Retinal pigment epithelial cell (primary cell): Measurements from ENCODE around the gene C12orf57.

Experiments used
- DNase-seq: peaks from one replicate; pipeline ENCODE4 v3.0.0-alpha.2; 2010; ENCODE audit warnings: low read depth
- H3K4me3 ChIP-seq: 2 replicates; pipeline ENCODE4 v1.5.1; 2011; ENCODE audit warnings: mild to moderate bottlenecking, low read length, control low read depth, moderate library complexity
- CTCF ChIP-seq: conservative IDR thresholded peaks from 2 replicates; pipeline ENCODE4 v1.5.1; 2011; ENCODE audit warnings: low read depth, low read length, control low read depth, inconsistent platforms

The C12orf57 gene

DNA sequence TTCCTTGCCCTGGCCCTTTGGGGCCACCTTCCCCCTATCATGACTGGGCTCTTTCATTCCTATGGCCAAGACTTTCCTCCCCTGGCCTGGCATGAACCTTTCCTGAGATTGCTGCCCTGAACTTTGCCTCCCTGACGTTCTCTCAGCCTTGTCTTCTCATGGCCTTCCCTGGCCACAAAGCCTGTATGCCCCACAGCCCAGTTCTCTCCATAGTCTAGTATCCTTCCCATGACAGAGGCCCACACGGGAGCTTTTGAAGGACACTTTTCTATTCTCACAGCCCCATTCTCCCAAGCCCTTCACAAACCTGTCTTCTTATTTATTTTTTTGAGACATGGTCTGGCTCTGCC is 4.7 kb upstream of the C12orf57 start:
- no peak overlapping the region for H3K4me3 ChIP-seq
- DNase-seq = no peak
- no peak for TF ChIP-seq CTCF

- TF ChIP-seq CTCF = no peak
- no peak for DNase-seq
- H3K4me3 ChIP-seq = no peak overlapping the region
Measured at GRCh38 chr12:6941267-6941666, 2.6 kb upstream of the C12orf57 start.

- DNase-seq = no peak
- no peak overlapping the region for H3K4me3 ChIP-seq
- TF ChIP-seq CTCF = no peak
Measured at GRCh38 chr12:6941782-6942181, 2.0 kb upstream of the C12orf57 start.

DNA sequence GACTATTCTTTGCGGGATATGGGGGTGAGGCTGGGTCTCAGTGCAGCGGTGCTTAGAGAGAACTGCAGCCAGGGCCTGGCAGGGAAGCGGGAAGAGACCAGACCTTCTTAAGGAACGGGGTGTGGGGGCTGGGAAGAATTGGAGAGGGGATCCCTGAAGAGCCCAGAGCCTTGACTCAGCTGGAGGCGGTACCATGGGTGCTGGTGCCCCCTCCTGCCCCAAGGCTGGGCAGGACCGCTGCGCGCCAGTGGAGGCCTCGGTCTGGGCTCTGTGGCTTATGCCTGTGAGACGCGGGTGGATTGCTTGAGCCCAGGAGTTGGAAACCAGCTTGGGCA is 1.5 kb upstream of the C12orf57 start:
- no peak for TF ChIP-seq CTCF
- no peak overlapping the region for H3K4me3 ChIP-seq
- DNase-seq = no peak

DNA sequence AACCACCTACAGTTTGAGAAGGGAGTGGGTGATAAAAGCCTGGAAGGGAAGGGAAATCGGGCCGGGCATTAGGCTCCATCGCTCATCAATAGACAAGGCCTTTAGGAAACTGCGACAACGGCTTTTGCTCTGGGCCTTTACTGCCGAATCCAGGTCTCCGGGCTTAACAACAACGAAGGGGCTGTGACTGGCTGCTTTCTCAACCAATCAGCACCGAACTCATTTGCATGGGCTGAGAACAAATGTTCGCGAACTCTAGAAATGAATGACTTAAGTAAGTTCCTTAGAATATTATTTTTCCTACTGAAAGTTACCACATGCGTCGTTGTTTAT is 467 bp upstream of the C12orf57 start:
- no peak overlapping the region for H3K4me3 ChIP-seq
- TF ChIP-seq CTCF = no peak
- peak; percentile 83 for DNase-seq

- no peak for DNase-seq
- H3K4me3 ChIP-seq = peak overlapping the region; percentile 69
- TF ChIP-seq CTCF = peak; percentile 79
Measured at GRCh38 chr12:6944381-6945186, 762 bp downstream of the C12orf57 start.

- no peak for TF ChIP-seq CTCF
- H3K4me3 ChIP-seq = no peak overlapping the region
Measured at GRCh38 chr12:6945613-6946012, 1.8 kb downstream of the C12orf57 start.

More at GRCh38 chr12:6945613-6946012, 1.8 kb downstream of the C12orf57 start:
- no peak for DNase-seq
